ENCODE data around the gene TCHP.

DNA sequence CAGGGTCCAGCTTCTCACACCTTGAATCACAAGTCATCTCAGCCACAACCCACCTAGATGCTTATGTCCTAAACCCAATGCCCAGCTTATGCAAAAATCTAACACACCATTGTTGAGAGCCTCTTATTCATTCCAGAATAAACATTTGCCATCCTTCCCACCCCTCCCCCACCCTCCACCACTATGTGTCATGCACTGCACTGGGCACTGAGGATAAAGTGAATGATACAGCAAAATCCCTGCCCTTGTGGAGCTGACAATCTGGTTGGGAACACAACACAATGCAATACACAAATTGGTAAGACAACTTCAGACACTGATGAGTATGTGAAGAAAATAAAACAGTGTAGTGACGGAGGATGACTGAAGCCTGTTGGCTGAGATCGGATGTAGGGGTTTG, 18.3 kb upstream of the TCHP start:
- TF ChIP-seq, protein P1, sequence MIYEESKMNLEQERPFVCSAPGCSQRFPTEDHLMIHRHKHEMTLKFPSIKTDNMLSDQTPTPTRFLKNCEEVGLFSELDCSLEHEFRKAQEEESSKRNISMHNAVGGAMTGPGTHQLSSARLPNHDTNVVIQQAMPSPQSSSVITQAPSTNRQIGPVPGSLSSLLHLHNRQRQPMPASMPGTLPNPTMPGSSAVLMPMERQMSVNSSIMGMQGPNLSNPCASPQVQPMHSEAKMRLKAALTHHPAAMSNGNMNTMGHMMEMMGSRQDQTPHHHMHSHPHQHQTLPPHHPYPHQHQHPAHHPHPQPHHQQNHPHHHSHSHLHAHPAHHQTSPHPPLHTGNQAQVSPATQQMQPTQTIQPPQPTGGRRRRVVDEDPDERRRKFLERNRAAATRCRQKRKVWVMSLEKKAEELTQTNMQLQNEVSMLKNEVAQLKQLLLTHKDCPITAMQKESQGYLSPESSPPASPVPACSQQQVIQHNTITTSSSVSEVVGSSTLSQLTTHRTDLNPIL (CRISPR knock-in tag; IDR thresholded peaks at IDR 0.05; ENCODE audit: low read depth): no peak
- TF ChIP-seq ISL1 (CRISPR knock-in tag; IDR thresholded peaks at IDR 0.05) (no peak), TOX (CRISPR knock-in tag; IDR thresholded peaks at IDR 0.05; ENCODE audit: borderline replicate concordance) (no peak), ZFP3 (CRISPR knock-in tag; IDR thresholded peaks at IDR 0.05) (no peak), PPARA (CRISPR knock-in tag; IDR thresholded peaks at IDR 0.05; ENCODE audit: borderline replicate concordance) (no peak), ZNF70 (CRISPR knock-in tag; IDR thresholded peaks at IDR 0.05) (no peak), OSR1 (CRISPR knock-in tag; IDR thresholded peaks at IDR 0.05) (no peak), ARNTL (CRISPR knock-in tag; IDR thresholded peaks at IDR 0.05; ENCODE audit: borderline replicate concordance, low read depth) (no peak), ESRRG (CRISPR knock-in tag; IDR thresholded peaks at IDR 0.05) (no peak), ZNF8 (CRISPR knock-in tag; IDR thresholded peaks at IDR 0.05) (no peak)

All from SK-N-SH treated with all-trans-retinoic acid at 6 μM for 48 hours (cell line).